Uterus (tissue), 2 donors: Measurements from ENCODE around the gene SHPK.

Experiments
- CTCF ChIP-seq, 4 experiments: fragments of 200-600 bp in 2 of 4; fragments of 450-650 bp in 2 of 4; sonication (generic) in 2 of 4; IDR thresholded peaks; one replicate each; pipeline ENCODE4 v1.5.1; 2016 to 2019; ENCODE audit warnings: antibody characterized with exemption in 4 of 4, mild to moderate bottlenecking in 2 of 4, moderate library complexity in 1 of 4
- POLR2A ChIP-seq, 2 donors: fragments of 450-650 bp; IDR thresholded peaks; one replicate each; pipeline ENCODE4 v1.6.1; 2016; ENCODE audit warnings: antibody characterized with exemption in 2 of 2, mild to moderate bottlenecking in 1 of 2, moderate library complexity in 1 of 2

- TF ChIP-seq POLR2A (IDR thresholded peaks at IDR 0.05) (no peak), CTCF (IDR thresholded peaks at IDR 0.05) (no peak)
Observed at GRCh38 chr17:3603119-3603869, 32.8 kb downstream of the SHPK start.
